Endometrium (tissue), 2 donors: ENCODE data around the gene CA11.
"Not testable (repeated sequence)": the region's sequence is repeated elsewhere in the genome, so short reads cannot be mapped to it uniquely, and the experiment has no call there.

Experiments
- FAIRE-seq: peaks from 2 replicates; lab custom pipeline; 2012; peaks lifted over from hg19 to GRCh38; lab: Jason Lieb, UNC
- donor health status: control.
- donor health status: control.

Gene CA11

DNA sequence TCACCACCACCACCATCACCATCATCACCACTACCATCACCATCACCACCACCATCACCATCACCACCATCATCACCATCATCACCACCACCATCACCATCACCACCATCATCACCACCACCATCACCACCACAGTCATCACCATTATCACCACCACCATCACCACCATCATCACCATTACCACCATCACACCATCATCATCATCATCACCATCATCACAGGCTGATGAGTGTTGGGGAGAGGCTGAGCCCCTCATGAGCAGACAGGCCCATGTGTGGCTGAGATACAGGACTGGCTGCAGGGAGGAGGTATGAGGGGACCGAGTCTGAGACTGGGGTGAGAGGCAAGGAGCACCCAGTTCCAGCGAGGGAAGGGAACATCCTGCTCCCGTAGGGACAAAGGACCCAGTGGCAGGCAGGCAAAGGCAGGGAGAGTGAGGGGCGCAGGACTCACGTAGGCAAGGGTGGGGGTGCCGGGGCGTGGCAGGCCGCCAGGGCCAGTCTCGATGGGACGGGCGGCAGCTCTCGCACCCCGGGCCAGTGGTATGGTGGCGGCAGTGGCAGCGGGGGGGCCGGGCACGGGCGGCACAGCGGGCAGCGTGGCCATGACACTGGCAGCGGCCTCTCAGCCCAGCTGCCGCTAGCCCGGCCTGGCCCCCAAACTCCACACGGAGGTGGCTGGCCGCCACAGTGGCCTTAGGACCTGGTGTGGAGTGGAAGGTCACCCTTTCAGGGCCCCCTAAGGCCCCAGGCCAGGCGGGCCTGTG is 24.1 kb upstream of the CA11 start:
- FAIRE-seq: no peak

DNA sequence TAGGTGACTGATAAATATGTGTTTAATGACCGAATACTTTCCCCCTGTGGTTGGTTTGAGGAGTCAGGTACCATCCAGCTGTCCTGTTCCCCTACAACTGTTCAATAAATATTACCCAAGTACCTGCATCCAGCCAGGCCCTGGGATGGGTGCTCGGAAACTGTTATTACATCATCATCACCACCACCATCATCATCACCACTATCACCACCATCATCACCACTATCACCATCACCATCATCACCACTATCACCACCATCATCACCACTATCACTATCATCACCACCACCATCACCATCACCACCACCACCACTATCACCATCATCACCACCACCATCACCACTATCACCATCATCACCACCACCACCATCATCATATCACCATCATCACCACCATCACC is 22.8 kb upstream of the CA11 start:
- no peak for FAIRE-seq

DNA sequence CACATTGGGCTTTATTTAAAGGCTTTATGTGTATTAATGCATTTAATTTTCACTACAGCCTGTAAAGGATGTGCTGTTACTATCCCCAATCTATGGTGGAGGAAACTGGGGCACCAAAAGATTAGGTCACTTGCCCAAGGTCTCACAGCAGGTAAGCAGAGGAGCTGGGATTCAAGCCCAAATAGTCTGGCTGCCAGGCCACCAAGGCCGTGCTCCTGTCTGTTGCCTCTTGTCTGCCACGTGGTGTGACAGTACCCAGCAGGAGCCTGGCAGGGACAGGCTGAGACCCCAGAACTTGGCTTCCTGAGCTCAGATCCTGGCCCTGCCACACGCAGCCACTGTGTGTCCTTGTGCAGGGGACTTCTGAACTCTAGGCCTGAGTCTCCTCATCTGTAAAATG is 22.3 kb upstream of the CA11 start:
- no peak for FAIRE-seq

DNA sequence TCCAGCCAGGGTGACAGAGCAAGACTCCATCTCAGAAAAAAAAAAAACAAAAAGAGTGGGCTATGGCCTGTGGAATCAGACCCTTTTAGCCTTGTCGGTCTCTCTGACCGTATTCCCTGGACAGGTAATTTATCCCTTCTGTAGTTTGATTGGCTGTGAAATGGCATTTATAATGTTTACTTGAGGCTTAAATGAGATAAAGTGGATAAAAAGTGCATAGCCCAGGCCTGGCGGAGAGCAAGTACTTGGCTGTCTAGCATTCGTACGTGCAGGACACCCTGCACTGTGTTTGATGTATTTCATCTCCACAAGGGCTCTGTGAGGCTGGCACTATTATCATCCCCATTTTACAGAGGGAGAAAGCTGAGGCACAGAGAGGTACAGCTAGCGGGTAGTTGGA is 19.8 kb upstream of the CA11 start:
- FAIRE-seq: no peak

DNA sequence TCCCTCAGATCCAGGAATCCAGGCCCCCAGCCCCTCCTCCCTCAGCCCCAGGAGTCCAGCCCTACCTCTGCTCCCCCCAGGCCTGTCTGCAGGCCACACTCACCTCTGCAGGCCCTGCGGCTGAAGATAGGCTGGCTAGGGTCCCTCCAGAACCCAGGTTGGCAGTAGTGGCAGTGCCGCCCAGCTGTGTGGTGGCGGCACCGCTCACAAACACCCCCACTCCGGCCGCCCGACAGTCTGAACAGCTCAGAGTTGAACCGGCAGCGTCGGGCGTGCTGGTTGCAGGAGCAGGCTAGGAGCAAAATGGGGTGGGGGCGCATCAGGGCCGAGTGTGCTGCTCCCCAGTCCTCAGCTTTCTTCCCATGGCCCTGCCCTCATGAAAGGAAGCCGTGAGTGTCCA is 18.5 kb upstream of the CA11 start:
- no peak for FAIRE-seq

DNA sequence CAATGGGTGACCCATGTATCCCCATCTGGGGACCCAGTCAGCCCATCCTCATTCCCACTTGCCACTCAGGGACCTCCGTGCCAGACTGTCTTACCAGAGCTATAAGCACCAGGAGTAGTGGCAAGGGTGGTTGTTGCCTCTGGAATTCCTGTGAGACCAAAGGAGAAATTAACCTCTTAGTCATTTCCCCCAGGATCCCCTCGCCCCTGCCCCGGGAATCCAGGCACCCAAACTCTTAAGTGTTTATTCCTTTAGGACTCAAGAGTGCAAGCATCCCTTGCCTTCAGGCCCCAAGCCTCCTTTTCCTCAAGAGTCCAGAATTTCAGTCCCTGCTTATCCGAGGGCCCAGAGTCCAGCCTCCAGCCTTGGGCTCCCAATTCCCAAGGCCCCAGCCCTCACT is 17.7 kb upstream of the CA11 start:
- no peak for FAIRE-seq

DNA sequence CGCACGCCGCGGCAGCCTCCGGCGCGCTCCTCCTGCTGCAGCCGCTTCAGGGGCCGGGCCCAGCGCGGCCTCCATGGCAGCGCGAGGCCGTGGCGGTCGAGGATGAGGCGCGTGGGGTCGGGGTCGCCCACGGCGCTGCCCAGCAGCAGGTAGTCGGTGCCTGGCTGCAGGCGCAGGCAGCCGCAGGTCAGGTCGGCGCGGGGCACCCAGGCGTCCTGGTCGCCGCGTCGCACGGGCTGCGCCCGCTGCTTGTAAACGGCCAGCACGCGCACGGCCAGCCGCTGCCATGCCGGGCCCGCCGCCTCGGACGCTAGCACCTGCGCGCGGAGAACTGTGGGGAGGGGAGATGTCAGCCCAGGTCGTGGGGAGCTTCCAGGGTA is 15.7 kb upstream of the CA11 start:
- FAIRE-seq: no peak

DNA sequence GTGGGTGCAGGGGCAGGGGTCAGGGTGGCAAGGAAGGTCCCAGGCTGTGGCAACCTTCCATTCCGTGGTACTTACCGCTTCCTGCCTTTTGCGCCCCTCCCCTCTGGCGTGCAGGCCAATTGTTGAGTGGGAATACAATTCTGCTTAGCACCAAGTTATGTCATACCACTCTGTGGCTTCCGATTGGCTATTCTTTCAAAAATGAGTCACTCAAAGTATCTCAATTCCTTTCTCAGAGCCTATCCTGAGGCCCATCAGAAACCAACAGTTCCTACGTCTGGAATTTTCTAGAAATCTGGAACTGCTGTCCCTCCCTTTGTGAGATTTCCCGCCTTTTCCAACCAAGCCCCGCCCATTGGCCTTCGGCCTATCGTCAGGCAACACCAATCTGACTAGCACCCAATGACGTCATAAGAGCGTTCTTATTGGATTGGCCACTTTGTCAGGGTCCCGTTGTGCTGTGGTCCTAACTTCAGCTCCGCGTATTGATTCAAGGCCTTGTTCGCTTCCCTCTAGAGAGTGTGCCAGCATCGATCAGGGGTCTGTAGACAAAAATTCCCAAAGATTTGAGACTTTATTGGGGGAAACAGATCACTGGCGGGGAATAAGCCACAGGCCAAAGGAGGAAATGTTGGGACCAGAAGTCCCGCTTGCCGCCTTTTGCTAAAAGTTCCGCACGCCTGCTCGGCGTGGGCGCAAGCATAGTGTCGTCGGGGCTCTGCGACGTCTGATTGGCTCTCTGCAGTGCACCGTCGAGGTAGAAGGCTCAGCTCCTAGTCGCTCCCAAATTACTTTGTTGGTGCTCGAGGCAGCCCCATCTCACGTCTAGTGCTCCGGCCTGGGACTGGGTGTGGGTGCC is 15.1 kb upstream of the CA11 start:
- FAIRE-seq: peak; percentile 93

DNA sequence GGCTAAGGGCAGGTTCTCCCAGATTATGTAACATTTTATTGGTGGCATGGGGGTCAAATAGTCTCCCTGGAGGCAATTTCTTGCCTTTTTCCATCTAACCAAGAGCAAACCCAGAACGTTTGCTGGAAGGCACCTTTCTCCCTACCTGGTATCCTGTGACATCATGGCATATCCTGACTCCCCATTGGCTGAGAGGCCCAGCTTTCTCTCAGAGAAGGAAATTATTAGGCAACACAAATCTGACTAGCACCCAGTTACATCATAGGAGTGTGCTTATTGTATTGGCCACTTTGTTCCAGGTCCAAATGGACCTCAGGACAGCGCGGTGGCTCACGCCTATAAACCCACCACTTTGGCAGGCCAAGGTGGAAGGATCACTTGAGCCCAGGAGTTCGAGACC is 13.8 kb upstream of the CA11 start:
- FAIRE-seq: no peak

DNA sequence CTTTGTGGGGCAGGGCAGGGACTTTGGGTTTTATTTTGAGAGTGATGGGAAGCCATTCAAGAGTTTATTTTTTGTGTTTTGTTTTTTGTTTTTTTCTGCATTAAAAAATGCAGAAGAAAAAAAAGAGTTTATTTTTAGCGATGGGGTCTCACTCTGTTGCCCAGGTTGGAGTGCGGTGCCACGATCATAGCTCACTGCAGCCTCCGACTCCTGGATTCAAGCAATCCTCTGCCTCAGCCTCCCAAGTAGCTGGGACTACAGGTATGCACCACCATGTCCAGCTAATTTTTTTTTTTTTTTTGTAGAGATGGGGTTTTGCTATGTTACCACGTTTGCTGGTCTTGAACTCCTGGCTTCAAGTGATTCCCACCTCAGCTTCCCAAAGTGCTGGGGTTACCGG is 12.5 kb upstream of the CA11 start:
- FAIRE-seq: no peak

DNA sequence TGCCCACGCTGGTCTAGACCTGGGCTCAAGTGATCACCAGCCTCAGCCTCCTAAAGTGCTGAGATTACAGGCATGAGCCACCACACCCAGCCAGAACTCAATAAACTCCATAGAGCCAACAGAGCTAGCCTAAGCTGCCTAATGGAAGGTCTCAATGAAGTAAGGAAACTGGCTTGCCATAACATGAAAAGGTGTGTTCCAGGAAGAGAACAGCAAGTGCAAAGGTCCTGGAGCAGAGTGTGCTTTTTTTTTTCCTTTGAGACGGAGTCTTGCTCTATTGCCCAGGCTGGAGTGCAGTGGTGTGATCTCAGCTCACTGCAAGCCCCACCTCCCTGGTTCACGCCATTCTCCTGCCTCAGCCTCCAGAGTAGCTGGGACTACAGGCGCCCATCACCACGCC is 11.8 kb upstream of the CA11 start:
- FAIRE-seq: not testable (repeated sequence)

DNA sequence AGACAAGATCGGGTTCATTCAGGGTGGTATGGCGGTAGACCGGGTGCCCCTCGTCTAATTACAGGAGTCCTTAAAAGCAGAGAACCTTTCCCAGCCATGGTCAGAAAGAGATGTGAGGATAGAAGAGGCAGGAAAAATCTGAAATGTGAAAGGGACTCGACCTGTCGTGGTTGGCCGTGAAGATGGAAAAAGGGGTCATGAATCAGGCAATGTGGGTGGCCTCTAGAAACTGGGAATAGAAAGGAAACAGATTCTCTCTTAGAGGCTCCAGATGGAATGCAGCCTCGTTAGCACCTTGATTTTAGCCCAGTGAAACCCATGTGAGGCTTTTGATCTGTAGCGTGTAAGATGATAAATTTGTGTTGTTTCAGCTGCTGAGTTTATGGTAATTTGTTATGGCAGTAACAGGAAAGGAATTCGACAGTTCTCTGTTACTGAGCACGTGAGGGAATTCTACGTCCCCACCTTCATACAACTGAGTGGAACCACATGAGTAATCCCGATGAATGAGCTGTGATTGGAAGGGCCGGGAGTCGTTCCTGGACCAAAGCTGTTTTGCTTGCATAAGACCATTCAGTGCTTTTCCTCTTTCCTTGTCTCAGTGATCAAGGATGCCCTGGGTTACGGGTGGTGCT is 11.0 kb upstream of the CA11 start:
- FAIRE-seq: no peak

DNA sequence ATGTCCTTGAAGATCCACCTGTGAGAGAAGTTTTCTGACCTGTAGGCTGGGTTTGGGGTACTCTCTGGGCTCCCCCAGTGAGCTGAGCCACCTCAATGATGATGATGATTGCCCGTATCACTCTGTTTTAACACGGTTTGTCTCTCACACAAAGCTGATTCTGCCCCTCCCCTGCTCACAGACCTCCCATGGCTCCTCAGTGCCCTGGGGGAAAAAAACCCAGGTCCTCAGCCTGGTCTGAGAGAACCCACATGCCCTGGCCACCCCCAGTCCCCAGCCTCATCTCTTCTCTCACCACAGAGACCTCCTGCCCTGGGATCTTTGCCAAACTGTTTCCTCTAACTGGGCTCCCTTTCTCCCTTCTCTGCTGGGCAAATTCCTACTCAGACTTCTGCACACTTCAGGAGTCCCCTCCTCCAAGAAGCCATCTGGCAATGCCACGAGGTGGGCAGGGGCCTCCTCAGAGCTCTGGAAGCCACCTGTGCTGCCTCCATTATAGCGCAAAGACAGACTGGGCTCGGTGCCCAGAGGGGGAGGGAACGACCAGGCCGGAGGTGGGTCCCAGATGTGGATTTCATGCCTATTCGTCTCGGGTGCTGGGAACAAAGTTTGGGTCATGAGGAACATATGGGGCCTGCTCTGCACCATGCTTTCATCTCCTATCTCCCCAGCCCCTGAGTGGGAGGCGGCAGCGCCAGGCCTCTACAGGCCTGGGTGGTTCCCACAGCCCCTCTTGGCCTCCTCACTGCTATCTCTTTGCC is 8.5 kb upstream of the CA11 start:
- no peak for FAIRE-seq

DNA sequence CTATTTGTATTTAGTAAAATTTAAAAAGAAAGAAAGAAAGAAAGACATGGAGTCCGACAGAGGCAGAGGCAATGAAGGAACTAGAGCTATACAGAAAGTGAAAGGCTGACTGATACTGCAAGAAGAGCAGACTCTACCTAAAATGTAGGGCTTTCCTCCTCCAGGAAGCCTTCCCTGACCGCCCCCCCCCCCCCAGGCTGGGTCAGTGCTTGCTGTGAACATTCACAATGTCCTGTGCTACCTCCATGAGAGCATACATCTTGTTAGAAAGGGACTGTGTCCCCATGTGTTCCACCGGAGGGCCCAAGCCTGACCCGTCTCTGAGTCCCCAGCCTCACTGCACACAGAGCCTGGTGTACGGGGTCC is 5.7 kb upstream of the CA11 start:
- no peak for FAIRE-seq

DNA sequence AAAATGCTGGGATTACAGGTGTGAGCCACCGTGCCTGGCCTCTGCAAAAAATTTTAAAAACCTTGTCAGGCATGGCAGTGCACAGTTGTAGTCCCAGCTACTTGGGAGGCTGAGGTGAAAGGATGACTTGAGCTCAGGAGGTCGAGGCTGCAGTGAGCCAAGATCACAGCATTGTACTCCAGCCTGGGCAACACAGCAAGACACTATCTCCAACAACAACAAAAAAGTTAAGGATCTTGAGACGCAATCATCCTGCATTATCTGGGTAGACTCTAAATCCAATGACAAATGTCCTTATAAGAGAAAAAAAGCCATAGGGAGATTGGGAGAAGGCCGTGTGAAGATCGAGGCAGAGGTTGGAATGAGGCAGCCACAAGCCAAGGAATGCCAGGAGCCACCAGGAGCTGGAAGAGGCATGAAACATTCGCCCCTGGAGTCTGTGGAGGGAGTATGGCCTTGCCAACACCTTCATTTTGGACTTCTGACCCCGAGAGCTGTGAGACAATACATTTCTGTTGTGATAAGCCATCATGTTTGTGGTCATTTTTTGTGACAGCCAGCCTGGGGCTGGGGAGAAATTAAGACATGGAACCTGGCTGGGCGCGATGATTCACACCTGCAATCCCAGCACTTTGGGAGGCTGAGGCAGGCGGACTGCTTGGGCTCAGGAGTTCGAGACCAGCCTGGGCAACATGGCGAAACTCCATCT is 5.1 kb upstream of the CA11 start:
- no peak for FAIRE-seq

DNA sequence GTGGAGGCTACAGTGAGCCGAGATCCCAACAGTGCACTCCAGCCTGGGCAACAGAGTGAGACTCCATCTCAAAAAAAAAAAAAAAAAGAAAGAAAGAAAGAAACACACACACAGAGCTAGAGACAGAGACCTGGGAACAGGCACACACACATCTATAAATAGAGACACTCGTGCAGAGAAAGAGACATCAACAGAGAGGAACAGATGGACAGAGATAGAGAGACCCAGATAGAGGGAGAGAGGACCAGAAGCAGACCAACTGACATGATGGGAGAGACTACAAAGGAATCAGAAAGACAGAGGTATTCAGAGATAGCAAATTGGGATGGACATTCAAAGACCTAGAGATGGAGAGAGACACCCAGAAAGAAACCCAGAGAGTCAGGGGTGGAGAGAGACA is 2.1 kb upstream of the CA11 start:
- FAIRE-seq: no peak

DNA sequence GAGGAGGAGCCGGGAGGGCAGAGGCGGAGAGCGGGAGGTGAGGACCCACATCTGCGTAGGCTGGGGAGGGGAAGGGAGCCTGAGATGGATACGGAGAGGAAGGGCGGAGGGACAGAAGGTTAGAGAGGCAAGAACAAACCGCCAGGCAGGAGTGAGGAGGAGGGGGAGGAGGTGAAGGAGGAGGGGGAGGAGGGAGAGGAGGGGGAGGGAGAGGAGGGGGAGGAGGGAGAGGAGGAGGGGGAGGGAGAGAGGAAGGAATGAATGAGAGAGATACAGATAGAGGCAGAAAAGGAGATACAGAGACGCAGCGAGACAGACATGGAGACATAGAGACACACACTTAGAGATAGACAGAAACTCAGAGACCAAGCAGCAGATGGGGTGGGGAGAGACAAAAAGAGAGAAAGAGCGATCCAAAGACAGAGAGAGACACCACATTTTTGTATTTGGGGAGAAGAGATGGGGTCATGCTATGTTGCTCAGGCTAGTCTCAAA is 782 bp upstream of the CA11 start:
- no peak for FAIRE-seq

DNA sequence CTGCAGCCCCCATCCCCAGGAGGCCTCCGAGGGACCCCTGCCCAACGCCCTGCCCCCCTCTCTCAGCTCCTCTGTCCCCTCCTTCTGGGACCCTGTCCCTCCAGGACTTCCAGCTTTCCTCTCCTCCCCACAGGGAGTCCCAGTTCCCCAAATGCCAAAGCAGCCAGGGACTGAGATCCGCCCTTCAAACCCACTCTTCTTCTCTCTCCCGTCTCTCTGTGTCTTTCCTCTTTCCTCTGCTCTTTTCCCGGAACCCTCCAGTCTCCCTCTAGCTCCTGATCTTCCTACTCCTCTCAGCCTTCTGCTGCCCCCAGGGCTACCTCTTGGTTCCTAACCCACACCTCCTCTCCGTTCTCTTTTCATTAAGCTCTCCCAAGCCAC is 377 bp downstream of the CA11 start:
- no peak for FAIRE-seq

DNA sequence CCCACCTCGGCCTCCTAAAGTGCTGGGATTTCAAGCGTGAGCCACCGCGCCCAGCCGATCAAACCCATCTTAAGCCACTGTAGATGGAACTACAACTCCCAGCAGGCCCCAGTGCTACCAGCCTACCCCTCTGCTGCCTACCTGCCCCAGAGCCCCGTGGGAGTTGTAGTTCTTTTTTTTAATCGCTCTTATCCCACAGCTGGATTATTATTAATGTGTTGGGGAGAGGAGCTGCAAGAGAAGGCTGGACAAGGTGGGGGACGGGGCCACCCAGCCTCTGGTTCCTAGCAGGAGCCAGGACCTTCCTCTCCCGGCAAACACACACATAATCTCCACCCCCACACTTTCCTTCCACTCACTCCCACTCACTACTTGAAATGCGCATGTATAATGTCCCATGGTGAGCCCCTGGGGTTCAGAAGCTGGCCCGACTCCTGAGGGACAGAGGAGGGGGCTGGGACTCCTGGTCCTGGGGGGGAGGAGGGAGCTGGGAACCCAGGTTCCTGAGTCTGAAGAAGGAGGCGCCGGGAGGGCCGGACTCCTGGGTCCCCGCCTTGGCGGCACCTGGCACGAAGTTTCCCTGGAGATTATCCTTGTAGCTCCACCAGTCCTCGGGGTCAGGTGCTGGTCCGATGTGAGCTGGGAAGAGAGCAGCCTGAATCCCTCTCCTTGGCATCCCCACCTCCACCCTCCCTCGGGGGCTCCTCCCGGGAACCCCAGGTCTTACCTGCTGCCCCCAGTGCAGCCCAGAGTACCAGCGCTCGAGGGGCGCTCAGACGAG is 958 bp downstream of the CA11 start:
- FAIRE-seq: no peak

DNA sequence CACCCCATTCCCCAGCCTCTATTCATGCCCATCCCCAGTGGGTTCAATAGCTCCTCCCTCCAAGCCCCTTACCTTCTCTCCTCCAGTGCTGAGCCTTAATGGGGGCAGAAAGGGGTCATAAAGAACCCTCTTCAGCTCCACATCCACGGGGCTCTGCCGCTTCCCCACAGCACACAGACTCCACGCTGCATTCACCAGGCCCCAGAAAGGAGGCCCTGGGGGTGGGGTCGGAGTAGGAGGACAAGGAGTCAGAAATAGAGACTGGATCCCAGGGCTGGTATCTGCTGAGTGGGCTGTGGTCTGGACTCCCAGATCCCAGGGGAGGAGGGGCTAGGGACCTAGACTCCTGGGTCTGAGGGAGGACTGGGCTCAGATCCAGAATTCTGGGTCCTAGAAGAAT is 1.6 kb downstream of the CA11 start:
- no peak for FAIRE-seq

DNA sequence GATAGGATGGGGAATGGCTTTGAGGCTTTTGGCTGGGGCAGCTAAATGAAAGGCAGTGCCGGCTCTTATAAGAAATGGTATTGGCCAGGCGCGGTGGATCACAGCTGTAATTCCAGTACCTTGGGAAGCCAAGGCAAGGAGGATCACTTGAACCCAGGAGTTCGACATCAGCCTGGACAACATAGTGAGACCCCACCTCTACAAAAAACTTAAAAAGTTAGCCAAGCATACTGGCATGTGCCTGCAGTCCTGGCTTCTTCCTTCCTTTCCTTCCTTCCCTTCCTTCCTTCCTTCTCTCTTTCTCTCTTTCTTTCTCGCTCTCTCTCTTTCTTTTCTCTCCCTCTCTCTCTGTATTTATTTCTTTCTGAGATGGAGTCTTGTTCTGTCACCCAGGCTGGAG is 3.1 kb downstream of the CA11 start:
- FAIRE-seq: no peak
